ENCODE results near the gene TM4SF5. TPM values are rescaled to one million over a fixed set of nuclear protein-coding genes. Genes with fewer than 3 reads are reported as not detected.

TM4SF5 gene
- total and polyA plus RNA-seq, 2 of the 8 experiments (the other 6 are each of a cell fraction or from before 2014, with no cell fraction given), result not detected

- no peak for TF ChIP-seq SAP30 (IDR thresholded peaks at IDR 0.05; ENCODE audit: insufficient read depth, insufficient replicate concordance, low read length)
These were observed 30.1 kb upstream of the TM4SF5 start (continued) for GRCh38 chr17:4741544-4741943.
